K562 (cell line): ENCODE measurements around the gene BRD3OS. TPM values are rescaled to one million over a fixed set of nuclear protein-coding genes. Genes with fewer than 3 reads are reported as not detected.

Experiments used
- CC2D1A ChIP-seq: fragments of 450-650 bp; IDR thresholded peaks from 2 replicates; pipeline ENCODE4 v1.6.1; 2017; ENCODE audit warnings: mild to moderate bottlenecking
- DNMT1 ChIP-seq: fragments of 450-650 bp; IDR thresholded peaks from 2 replicates; pipeline ENCODE4 v1.6.1; 2016; ENCODE audit warnings: antibody characterized with exemption, mild to moderate bottlenecking
- HDAC2 ChIP-seq: fragments of 450-650 bp; IDR thresholded peaks from 2 replicates; pipeline ENCODE4 v1.6.1; 2016; ENCODE audit warnings: mild to moderate bottlenecking
- RAD21 ChIP-seq, 2 experiments: fragments of 250-450 bp in 1 of 2; fragments of 450-650 bp in 1 of 2; sonication (Bioruptor Pico) in 1 of 2; formaldehyde crosslinking in 1 of 2; IDR thresholded peaks in 1 of 2; conservative IDR thresholded peaks in 1 of 2; 2 replicates each; pipeline versions ENCODE4 v1.4.0 to v1.8.0; 2020 to 2022; ENCODE audit warnings: mild to moderate bottlenecking in 2 of 2, moderate library complexity in 1 of 2
- RB1 ChIP-seq: fragments of 450-650 bp; IDR thresholded peaks from 2 replicates; pipeline ENCODE4 v1.6.1; 2017; ENCODE audit warnings: low read depth, mild to moderate bottlenecking
- ZC3H11A ChIP-seq: IDR thresholded peaks from 2 replicates; pipeline ENCODE4 v1.6.1; 2012; ENCODE audit warnings: low read depth, low read length, improper control_type of control experiment
- polyA plus RNA-seq, 8 experiments: library from polyadenylated mRNA; depleted of rRNA in 4 of 8; stranded (reverse) in 5 of 8; unstranded in 3 of 8; fragments of >200 nt; fragmentation: Nextera tagmentation in 2 of 8; fragmentation: Illumina TruSeq in 1 of 8; extraction: Ambion mirVana in 2 of 8; extraction: Trizol in 1 of 8; gene quantifications; 2 replicates each; pipeline versions ENCODE4 v1.2.1 to v1.2.3, GENCODE V29; 2011 to 2014; ENCODE audit warnings: inconsistent platforms in 1 of 8, missing spikeins in 1 of 8
- total RNA-seq, 7 experiments: library from RNA; depleted of rRNA in 6 of 7; stranded (reverse); fragments of >200 nt in 6 of 7; fragmentation: Illumina TruSeq in 2 of 7; extraction: Trizol in 2 of 7; gene quantifications; 2 replicates each; pipeline versions ENCODE4 v1.2.1 to v1.2.3, GENCODE V29; 2011 to 2021; ENCODE audit warnings: low replicate concordance in 1 of 7
- TF ChIP-seq, protein P1 (sequence below), 2 experiments: fragments of 450-650 bp; formaldehyde crosslinking in 1 of 2; IDR thresholded peaks; 2 replicates each; pipeline versions ENCODE4 v1.4.0 to v1.6.1; 2014 to 2020; ENCODE audit warnings: mild to moderate bottlenecking in 2 of 2, borderline replicate concordance in 1 of 2, low read depth in 1 of 2

Gene BRD3OS
- total and polyA plus RNA-seq, 9 of the 15 experiments (the other 6 are each of a cell fraction or from before 2014, with no cell fraction given) = 1.1 to 8.7 (median 5.9) TPM

DNA sequence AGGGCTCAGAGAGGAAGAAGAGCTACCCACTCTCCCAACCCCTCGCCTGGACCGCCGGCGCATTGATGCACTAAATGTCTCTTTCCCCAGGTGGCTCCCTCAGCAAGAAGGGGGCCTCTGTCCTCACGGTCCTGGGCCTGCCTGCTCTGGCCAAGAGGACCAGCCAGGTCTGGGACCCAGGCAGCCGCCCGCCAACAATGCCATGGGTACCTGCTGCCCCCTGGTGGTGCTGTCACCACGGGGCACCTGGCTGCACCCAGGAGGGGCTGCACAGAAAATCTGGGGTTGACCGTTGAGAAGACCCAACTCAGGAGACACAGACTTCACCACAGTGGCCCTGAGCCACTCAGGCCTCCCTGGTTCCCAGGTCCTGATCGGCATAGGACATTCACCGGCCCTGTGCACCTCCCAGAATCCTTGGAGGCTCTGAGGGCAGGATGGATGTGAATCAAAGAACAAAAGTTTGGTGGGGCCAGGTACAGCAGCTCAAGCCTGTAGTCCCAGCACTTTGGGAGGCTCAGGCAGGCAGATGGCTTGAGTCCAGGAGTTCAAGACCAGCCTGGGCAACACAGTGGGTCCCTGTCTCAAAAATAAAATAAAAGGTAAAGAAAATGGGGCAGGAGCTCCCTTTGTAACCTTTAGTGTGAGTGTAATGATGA lies 30.8 kb upstream of the BRD3OS start (continued):
- TF ChIP-seq, protein P1, sequence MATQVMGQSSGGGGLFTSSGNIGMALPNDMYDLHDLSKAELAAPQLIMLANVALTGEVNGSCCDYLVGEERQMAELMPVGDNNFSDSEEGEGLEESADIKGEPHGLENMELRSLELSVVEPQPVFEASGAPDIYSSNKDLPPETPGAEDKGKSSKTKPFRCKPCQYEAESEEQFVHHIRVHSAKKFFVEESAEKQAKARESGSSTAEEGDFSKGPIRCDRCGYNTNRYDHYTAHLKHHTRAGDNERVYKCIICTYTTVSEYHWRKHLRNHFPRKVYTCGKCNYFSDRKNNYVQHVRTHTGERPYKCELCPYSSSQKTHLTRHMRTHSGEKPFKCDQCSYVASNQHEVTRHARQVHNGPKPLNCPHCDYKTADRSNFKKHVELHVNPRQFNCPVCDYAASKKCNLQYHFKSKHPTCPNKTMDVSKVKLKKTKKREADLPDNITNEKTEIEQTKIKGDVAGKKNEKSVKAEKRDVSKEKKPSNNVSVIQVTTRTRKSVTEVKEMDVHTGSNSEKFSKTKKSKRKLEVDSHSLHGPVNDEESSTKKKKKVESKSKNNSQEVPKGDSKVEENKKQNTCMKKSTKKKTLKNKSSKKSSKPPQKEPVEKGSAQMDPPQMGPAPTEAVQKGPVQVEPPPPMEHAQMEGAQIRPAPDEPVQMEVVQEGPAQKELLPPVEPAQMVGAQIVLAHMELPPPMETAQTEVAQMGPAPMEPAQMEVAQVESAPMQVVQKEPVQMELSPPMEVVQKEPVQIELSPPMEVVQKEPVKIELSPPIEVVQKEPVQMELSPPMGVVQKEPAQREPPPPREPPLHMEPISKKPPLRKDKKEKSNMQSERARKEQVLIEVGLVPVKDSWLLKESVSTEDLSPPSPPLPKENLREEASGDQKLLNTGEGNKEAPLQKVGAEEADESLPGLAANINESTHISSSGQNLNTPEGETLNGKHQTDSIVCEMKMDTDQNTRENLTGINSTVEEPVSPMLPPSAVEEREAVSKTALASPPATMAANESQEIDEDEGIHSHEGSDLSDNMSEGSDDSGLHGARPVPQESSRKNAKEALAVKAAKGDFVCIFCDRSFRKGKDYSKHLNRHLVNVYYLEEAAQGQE (IDR thresholded peaks at IDR 0.05; ENCODE audit: borderline replicate concordance) = peak; percentile 90
- TF ChIP-seq, protein P1 (CRISPR knock-in tag; IDR thresholded peaks at IDR 0.05; ENCODE audit: low read depth) = no peak
- TF ChIP-seq RB1 (peak; percentile 49; the same call in 1 of the 2 replicates), CC2D1A (peak; percentile 64; the same call in 1 of the 2 replicates), RAD21 (CRISPR knock-in tag; conservative IDR thresholded peaks at IDR 0.05 in 1 of 2, IDR thresholded peaks at IDR 0.05 in 1 of 2) (peak; percentile 92 to 97), ZC3H11A (no peak), DNMT1 (no peak), HDAC2 (no peak)
